ENCODE results near the gene SLC25A1. TPM values are rescaled to one million over a fixed set of nuclear protein-coding genes. Genes with fewer than 3 reads are reported as not detected.

SLC25A1 gene
- total and polyA plus RNA-seq, 9 donors = 16.9 to 35.7 (median 22.6) TPM

DNA sequence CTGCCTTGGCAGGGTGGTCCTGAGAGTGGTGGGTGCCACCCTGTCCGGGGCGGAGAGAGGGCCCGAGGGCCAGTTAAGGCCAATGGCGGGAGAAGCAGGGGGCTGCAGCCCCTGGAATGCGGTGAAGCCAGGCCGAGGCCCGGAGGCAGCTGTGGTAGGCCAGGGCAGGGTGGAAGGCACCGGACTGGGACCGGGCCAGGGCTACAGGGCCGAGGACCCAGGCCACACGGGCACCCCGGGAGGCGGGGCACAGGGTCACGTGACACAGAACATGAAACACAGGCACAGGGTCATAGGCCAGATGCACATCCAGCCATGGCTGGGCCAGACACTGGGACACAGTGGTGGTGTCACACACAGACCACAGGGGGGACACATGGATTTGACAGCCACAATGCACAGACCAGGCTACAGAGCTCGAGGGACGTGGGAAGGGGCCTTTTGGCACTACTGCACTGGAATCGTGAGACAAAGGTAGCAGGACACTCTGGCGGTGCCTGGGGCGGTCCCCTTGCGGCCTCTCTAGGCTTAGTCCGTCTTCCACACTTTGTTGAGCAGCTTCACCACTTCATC lies 2.8 kb downstream of the SLC25A1 start:
- Histone ChIP-seq H3K4me3 (ENCODE audit: low read length) (no peak overlapping the region), H3K9me3 (replicated peaks; ENCODE audit: control insufficient read depth, low read depth, low read length) (no peaks in the 10 kb centered on the region), H3K27ac (ENCODE audit: low read length) (no peak overlapping the region), H3K27me3 (ENCODE audit: control insufficient read depth, insufficient read depth, low read length) (no peaks in the 10 kb centered on the region), H3K36me3 (ENCODE audit: control insufficient read depth, insufficient read depth, low read length) (peaks cover 18% of the 10 kb centered on the region), H3K4me1 (ENCODE audit: control insufficient read depth, insufficient read depth, low read length) (peaks cover 66% of the 10 kb centered on the region)
- WGBS (ENCODE audit: insufficient coverage) = 66% methylated on average over 15 of the region's 21 CpGs
- DNase-seq = no peak

DNA sequence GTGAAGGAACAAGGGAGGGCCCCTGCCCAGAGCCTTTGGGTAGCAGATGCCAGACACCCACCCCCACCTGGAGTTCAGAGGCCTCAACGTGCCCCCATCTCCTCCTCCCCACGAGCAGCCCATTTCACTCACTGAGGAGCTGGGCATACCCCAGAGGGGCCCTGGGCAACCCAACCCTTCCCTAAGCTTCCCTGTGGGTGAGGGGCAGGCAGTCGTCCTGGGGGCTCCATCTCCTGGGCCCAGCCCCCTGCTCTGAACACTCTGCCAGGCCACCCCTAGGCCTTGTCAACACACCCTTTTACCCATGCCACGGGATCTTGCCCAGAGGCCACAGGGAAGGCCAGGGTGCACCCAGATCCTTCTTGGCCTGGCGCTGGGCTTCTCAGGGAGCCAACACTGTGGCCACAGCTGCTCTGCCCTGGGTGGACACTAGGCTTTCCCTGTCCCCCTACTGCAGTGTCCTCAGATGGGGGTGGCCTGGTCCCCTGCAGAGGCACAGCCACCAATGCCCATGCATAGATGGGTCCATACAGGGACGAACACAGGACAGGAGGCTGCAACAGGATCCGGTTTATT lies 3.4 kb downstream of the SLC25A1 start:
- no peak overlapping the region for H3K27ac ChIP-seq (ENCODE audit: low read length)
- no peaks in the 10 kb centered on the region for H3K9me3 ChIP-seq (replicated peaks; ENCODE audit: control insufficient read depth, low read depth, low read length)
- no peak overlapping the region for H3K4me3 ChIP-seq (ENCODE audit: low read length)
- 64% methylated on average over 7 of the region's 7 CpGs for WGBS (ENCODE audit: insufficient coverage)
- peaks cover 18% of the 10 kb centered on the region for H3K36me3 ChIP-seq (ENCODE audit: control insufficient read depth, insufficient read depth, low read length)
- H3K27me3 ChIP-seq (ENCODE audit: control insufficient read depth, insufficient read depth, low read length) = peaks cover 5% of the 10 kb centered on the region
- H3K4me1 ChIP-seq (ENCODE audit: control insufficient read depth, insufficient read depth, low read length) = peaks cover 67% of the 10 kb centered on the region
- DNase-seq = no peak

DNA sequence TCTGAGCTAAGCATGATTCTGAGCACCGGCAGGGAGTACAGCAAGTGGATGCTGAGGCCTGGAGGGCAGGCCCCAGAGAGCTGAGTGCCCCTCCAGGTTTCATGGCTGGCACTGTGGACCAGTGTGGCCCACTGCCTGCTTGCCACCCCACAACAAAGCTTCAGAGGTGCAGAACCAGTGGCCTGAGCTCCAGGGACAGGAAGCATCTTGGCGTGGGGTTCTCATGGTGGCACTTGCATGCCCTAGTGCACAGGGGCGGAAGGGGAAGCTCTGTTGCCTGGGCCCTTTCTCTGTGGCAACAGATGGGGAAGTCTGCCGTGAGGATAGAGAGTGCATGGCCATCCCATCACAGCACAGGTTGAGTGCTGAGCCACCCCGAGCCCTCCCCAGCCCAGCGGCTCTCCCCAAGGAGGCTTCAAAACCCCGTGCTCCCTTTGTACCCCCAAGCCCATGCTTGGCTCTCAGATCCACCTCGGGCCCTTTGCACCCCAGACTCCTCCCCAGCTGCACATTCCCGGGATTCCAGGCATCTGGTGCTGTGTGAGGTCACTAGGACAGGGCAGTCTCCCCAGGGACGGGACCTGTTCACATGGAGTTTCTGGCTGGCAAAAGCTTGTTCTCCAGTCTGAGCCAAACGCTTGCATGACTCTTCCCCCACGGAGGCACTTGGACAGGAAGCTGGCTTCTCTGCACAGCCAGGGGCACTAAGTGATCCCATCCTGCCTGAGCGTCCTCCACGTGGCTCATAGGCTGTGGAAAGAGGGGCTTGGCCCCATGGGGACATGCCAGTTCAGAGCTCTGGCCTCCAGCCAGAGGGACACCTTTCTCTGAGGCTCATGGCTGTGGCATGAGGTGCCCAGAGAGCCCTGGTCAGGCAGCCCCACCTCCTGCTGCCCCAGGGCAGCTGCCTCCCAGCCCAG lies 4.2 kb downstream of the SLC25A1 start:
- Histone ChIP-seq H3K36me3 (ENCODE audit: control insufficient read depth, insufficient read depth, low read length) (peaks cover 18% of the 10 kb centered on the region), H3K4me1 (ENCODE audit: control insufficient read depth, insufficient read depth, low read length) (peaks cover 65% of the 10 kb centered on the region), H3K27me3 (ENCODE audit: control insufficient read depth, insufficient read depth, low read length) (peaks cover 12% of the 10 kb centered on the region), H3K27ac (ENCODE audit: low read length) (no peak overlapping the region), H3K9me3 (replicated peaks; ENCODE audit: control insufficient read depth, low read depth, low read length) (no peaks in the 10 kb centered on the region), H3K4me3 (ENCODE audit: low read length) (no peak overlapping the region)
- no peak for DNase-seq
- WGBS (ENCODE audit: insufficient coverage) = 46% methylated on average over 8 of the region's 14 CpGs

DNA sequence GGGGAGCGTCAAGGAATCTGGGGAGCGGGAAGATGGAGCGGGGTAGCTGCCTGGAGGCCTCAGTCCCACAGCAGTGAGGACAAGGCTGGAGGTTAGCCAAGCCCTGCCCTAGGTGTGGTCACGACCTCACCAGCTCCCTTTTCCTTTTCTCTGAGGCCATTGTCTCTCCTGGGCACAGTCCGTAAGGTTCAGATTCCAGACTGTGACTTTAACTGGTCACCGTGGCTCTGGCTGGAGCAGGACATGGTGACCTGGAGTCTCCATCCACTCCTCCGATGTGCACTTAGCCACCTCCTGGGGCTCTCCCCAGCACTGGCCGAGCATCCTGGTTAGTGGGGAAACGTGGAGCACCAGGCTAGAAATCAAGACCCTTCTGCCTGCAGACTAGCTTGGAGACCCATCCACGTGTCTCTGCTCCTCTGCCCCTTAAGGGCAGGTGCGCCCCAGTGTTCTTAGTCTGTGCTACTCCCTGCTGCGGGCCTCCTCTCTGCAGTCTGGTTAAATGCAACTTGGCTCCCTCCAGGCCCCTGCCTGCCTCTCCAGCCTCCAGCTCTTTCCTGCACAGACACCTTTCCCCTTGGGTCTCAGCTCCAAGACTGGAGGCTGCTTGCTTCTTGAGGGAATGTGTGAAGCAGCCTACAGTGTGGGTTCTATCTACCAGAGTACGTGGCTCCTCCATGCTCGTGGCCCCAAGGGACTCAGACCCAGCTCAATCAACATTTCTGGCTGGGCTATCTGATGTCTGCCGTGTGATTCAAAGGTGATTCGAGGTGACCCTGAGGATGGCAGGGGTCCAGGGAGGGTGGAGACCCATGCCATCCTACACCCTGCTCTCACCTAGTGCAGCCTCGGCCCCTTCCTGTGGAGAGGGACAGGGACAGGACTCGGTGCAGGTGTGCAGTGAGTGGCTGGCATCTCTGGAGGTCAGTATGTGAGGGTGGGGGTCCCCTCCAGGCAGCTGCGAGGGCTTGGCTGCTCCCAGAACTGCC lies 5.2 kb downstream of the SLC25A1 start:
- DNase-seq = no peak
- Histone ChIP-seq H3K4me3 (ENCODE audit: low read length) (no peak overlapping the region), H3K9me3 (replicated peaks; ENCODE audit: control insufficient read depth, low read depth, low read length) (no peaks in the 10 kb centered on the region), H3K27me3 (ENCODE audit: control insufficient read depth, insufficient read depth, low read length) (peaks cover 23% of the 10 kb centered on the region), H3K36me3 (ENCODE audit: control insufficient read depth, insufficient read depth, low read length) (peaks cover 18% of the 10 kb centered on the region), H3K4me1 (ENCODE audit: control insufficient read depth, insufficient read depth, low read length) (peaks cover 60% of the 10 kb centered on the region), H3K27ac (ENCODE audit: low read length) (no peak overlapping the region)
- 68% methylated on average over 11 of the region's 19 CpGs for WGBS (ENCODE audit: insufficient coverage)

DNA sequence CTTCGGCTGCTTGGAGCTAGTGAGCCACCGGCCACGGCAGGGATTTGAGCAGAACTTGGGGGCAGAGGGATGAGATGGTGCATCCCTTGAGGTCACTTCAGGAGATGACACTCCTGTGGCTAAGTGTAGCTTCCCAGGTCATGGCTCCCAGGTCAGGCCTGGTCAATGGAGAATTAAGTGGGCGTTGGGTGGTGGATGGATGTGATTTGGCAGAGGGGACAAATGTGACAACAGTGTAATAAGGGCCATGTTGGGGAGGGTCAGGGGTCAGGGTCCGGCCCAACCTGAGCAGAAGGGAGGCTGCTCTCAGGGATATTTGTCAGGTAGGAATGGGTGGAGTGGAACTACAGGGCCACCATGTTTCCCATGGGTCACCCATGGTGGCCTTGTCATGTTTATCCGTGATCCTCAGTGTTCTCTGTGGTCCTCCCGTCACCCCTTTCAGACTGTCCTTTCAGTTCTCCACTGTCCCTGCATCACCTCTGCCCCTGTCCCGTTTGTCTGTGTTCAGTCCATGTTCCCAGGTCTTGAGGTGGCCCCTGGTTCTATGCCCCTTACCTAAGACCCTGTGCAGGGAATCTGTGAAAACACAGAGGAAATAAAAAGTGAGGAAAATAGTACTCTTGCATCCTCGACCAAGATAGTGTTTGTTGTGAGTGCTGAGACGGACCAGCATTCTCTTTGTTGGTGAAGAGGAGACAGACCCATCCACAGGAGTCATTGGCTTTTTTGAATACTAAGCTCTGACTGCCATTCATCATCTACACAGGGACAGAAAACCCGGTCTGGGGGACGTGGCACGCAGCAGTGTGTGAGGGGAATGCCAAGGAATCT lies 6.1 kb downstream of the SLC25A1 start:
- Histone ChIP-seq H3K9me3 (replicated peaks; ENCODE audit: control insufficient read depth, low read depth, low read length) (no peaks in the 10 kb centered on the region), H3K4me1 (ENCODE audit: control insufficient read depth, insufficient read depth, low read length) (peaks cover 56% of the 10 kb centered on the region), H3K4me3 (ENCODE audit: low read length) (peak overlapping the region; percentile 94), H3K27ac (ENCODE audit: low read length) (peak overlapping the region; percentile 65), H3K36me3 (ENCODE audit: control insufficient read depth, insufficient read depth, low read length) (peaks cover 18% of the 10 kb centered on the region), H3K27me3 (ENCODE audit: control insufficient read depth, insufficient read depth, low read length) (peaks cover 32% of the 10 kb centered on the region)
- no peak for DNase-seq
- WGBS (ENCODE audit: insufficient coverage) = 34% methylated on average over 10 of the region's 13 CpGs

DNA sequence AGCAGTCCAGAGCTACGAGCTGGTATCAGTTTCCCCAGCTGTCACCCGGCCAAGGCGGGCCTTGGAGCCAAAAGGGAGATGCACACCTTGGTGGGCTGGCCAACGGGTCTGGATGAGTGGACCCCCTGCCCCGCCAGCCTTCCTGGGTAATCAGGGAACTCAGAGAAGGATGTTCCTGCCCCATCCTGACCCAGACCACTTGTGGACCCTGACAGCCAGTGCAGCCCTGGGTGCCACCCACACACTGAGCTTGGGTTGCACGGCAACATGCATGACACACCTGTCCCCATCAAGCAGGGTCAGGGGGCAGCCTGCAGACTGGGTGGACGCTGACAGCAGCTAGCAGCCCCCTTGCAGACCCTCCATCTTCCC lies 8.6 kb downstream of the SLC25A1 start:
- Histone ChIP-seq H3K27ac (ENCODE audit: low read length) (no peak overlapping the region), H3K27me3 (ENCODE audit: control insufficient read depth, insufficient read depth, low read length) (peaks cover 41% of the 10 kb centered on the region), H3K9me3 (replicated peaks; ENCODE audit: control insufficient read depth, low read depth, low read length) (no peaks in the 10 kb centered on the region), H3K4me3 (ENCODE audit: low read length) (no peak overlapping the region), H3K4me1 (ENCODE audit: control insufficient read depth, insufficient read depth, low read length) (peaks cover 42% of the 10 kb centered on the region), H3K36me3 (ENCODE audit: control insufficient read depth, insufficient read depth, low read length) (peaks cover 17% of the 10 kb centered on the region)
- DNase-seq = no peak
- 41% methylated on average over 7 of the region's 7 CpGs for WGBS (ENCODE audit: insufficient coverage)

DNA sequence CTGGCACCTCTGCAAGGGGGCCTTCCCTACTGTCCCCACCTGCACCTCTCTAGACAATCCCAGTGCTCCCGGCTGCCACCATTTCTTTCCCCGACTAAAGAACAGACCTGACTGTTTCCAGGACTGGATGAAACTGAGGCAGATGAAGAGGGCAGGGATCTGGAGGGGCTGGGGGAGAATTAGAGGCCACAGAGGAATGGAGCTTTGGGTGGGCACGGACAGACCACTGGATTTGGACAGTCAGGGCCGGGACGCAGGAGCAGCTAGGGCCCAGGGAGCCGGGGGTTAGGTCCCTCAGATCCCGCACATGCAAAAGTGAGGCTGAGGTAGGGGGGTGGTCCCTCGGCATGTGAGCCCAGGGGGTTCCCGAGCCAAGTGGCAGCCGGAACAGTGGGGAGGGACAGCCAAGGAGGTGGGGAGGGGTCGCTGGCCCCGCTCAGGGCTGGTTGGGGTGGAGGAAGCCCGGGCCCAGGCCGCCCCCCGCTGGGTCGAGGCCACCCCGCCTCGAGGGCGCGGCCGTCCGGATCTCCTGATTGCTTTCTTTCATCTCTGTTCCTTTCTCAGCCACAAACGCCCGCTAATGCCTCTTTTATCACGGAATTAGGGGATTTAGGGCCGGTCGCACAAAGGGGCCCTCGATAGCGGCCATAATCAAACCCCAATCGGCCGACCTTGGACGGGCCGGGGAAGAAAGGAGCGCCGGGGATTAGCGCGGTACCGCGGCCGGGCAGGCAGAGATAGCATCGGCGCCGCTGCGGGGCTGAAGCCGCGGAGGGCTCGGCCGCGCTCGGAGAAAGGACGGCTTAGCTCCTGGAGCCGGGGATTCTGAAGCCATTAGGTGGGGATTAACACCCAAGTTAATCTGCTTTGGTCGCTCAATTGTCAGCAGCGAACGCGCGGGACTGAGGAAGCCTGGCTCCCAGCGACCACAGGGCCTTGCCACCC lies 9.3 kb downstream of the SLC25A1 start:
- Histone ChIP-seq H3K27me3 (ENCODE audit: control insufficient read depth, insufficient read depth, low read length) (peaks cover 41% of the 10 kb centered on the region), H3K4me3 (ENCODE audit: low read length) (no peak overlapping the region), H3K4me1 (ENCODE audit: control insufficient read depth, insufficient read depth, low read length) (peaks cover 35% of the 10 kb centered on the region), H3K9me3 (replicated peaks; ENCODE audit: control insufficient read depth, low read depth, low read length) (no peaks in the 10 kb centered on the region), H3K36me3 (ENCODE audit: control insufficient read depth, insufficient read depth, low read length) (peaks cover 12% of the 10 kb centered on the region), H3K27ac (ENCODE audit: low read length) (no peak overlapping the region)
- no peak for DNase-seq
- 3% methylated on average over 57 of the region's 58 CpGs for WGBS (ENCODE audit: insufficient coverage)

DNA sequence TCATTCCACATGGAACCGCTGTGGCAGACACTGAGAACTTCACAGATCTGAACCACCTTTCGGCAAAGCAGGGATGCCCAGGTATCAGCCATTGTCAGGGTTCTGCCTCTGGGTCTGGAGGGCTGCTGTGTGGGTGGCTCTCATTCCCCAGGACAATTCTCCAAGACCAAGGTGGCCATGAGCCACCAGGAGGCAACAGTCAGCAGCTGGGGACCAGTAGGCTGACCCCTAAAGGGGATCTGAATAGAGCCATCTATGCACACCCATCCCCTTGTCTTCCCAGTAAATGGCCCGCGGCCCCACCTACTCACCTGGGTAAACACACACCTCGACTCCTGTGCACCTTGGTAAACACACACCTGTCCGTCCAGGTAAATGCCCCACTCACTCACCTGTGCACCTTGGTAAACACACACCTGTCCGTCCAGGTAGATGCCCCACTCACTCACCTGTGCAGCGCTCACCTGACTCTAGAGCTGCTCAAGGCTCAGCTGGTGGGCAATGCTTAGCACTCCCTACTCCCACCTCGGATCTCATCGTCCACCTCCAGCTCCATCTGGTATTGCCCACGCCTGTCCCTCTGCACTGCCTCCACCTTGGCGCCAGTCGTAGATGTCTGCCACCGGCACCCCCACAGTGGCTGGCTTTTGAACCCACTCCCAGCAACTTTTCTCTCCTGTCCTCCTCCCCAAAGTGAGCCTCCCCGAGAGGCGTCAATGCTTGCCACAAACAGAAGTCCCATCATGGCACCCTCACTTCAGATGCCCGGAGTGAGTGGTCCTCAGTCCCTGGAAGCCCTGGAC lies 10.2 kb downstream of the SLC25A1 start:
- H3K9me3 ChIP-seq (replicated peaks; ENCODE audit: control insufficient read depth, low read depth, low read length) = no peaks in the 10 kb centered on the region
- no peak overlapping the region for H3K4me3 ChIP-seq (ENCODE audit: low read length)
- peaks cover 25% of the 10 kb centered on the region for H3K4me1 ChIP-seq (ENCODE audit: control insufficient read depth, insufficient read depth, low read length)
- no peak overlapping the region for H3K27ac ChIP-seq (ENCODE audit: low read length)
- peaks cover 3% of the 10 kb centered on the region for H3K36me3 ChIP-seq (ENCODE audit: control insufficient read depth, insufficient read depth, low read length)
- peaks cover 41% of the 10 kb centered on the region for H3K27me3 ChIP-seq (ENCODE audit: control insufficient read depth, insufficient read depth, low read length)
- 75% methylated on average over 15 of the region's 17 CpGs for WGBS (ENCODE audit: insufficient coverage)
- no peak for DNase-seq
